ENCODE results near the gene SLC26A1. TPM values are rescaled to one million over a fixed set of nuclear protein-coding genes. Genes with fewer than 3 reads are reported as not detected.

Gene SLC26A1
- total and polyA plus RNA-seq, 2 donors (not counting 3 experiments of a cell fraction or from before 2014, with no cell fraction given) = 0.10 TPM; not detected in 1

GRCh38 chr4:1008840-1009541, 15.8 kb upstream of the SLC26A1 start:
- Histone ChIP-seq H4K20me1 (replicated peaks; ENCODE audit: control insufficient read depth, extremely low read depth, insufficient read depth, low read length) (no peaks in the 10 kb centered on the region), H3K9me3 (replicated peaks; ENCODE audit: control insufficient read depth, insufficient read depth, low read length) (no peaks in the 10 kb centered on the region), H3K27me3 (ENCODE audit: control insufficient read depth in 2 of 2, insufficient read depth in 2 of 2, low read length in 2 of 2) (peaks cover 13 to 18% of the 10 kb centered on the region in 2 experiments), H3K9me1 (replicated peaks; ENCODE audit: control insufficient read depth, extremely low read depth, insufficient read depth, low read length) (no peaks in the 10 kb centered on the region), H3K9ac (replicated peaks; ENCODE audit: extremely low read depth, insufficient read depth, low read length) (peak overlapping the region; percentile 38), H3K4me3 (replicated peaks in 1 of 3; ENCODE audit: insufficient read depth in 1 of 3, low read depth in 1 of 3, low read length in 3 of 3) (peak overlapping the region; percentile 26 to 58 (median 52)), H3K36me3 (ENCODE audit: control insufficient read depth in 2 of 2, extremely low read depth in 1 of 2, insufficient read depth in 2 of 2, low read length in 2 of 2) (no peaks in the 10 kb centered on the region), H3K4me1 (ENCODE audit: control insufficient read depth, extremely low read depth, insufficient read depth, low read length) (peaks cover 9% of the 10 kb centered on the region), H3K27ac (ENCODE audit: insufficient read depth, low read depth, low read length) (no peak overlapping the region), H3K4me2 (ENCODE audit: insufficient read depth, low read length) (peak overlapping the region; percentile 82), H2AFZ (ENCODE audit: low read depth, low read length) (peak overlapping the region; percentile 89), H3K79me2 (ENCODE audit: control insufficient read depth, insufficient read depth, low read length) (peaks cover 3% of the 10 kb centered on the region)
- TF ChIP-seq FOS (IDR thresholded peaks at IDR 0.05; ENCODE audit: borderline replicate concordance, insufficient read depth, low read length) (no peak), POLR2A (IDR thresholded peaks at IDR 0.05; ENCODE audit: low read depth, low read length) (no peak), JUN (IDR thresholded peaks at IDR 0.05; ENCODE audit: borderline replicate concordance, insufficient read depth, insufficient read length, low read depth) (no peak), CTCF (IDR thresholded peaks at IDR 0.05; ENCODE audit: extremely low read depth in 1 of 2, insufficient read depth in 1 of 2, low read depth in 1 of 2, low read length in 2 of 2) (no peak), EZH2 (IDR thresholded peaks at IDR 0.05; ENCODE audit: borderline replicate concordance, low read depth, low read length, severe bottlenecking) (peak; percentile 16)
- peak; percentile 25 for DNase-seq (ENCODE audit: low read depth, low spot score)
- FAIRE-seq = no peak
- ChIA-PET CTCF (interaction anchor here (0.6 to 2.6 kb wide), 5 partner anchors 22 to 338 kb away, joined by 3 to 13 read pairs (median 4); partner anchors contain the start of gene IDUA), POLR2A (interaction anchor here (0.6 kb wide), 1 partner anchor 256 kb away, joined by 4 read pairs; no protein-coding TSS in a partner anchor)
- no TSS peak for BruUV-seq (replicated peaks)
- dilution Hi-C loops (cut with MboI; ENCODE audit: extremely low pct_ligation_motif_present, low sequenced_read_pairs) = no loop called here
- intact Hi-C loops (cut with micrococcal nuclease) = no loop called here

Data from endothelial cell of umbilical vein (primary cell).